HCT116 (cell line): ENCODE measurements around the gene LEUTX.
"Not testable (repeated sequence)": the region's sequence is repeated elsewhere in the genome, so short reads cannot be mapped to it uniquely, and the experiment has no call there.

Experiments
- CBX3 ChIP-seq: IDR thresholded peaks from 2 replicates; pipeline ENCODE4 v1.6.1; 2012; ENCODE audit warnings: low read depth
- CTCF ChIP-seq, 3 experiments: fragments of 200-600 bp in 1 of 3; sonication (generic) in 1 of 3; IDR thresholded peaks in 2 of 3; conservative IDR thresholded peaks in 1 of 3; 2 replicates each; pipeline ENCODE4 v1.5.1; 2012 to 2017; ENCODE audit warnings: low read depth in 2 of 3, low read length in 2 of 3, antibody characterized with exemption in 1 of 3, borderline replicate concordance in 1 of 3, control low read depth in 1 of 3, mild to moderate bottlenecking in 1 of 3, mixed read lengths in 1 of 3, mixed run types in 1 of 3, moderate library complexity in 1 of 3; ENCODE audit not compliant: insufficient read depth in 1 of 3
- ELF1 ChIP-seq: IDR thresholded peaks from 2 replicates; pipeline ENCODE4 v1.6.1; 2012; ENCODE audit warnings: low read depth, borderline replicate concordance
- EZH2 ChIP-seq: fragments of 200-600 bp; sonication (generic); IDR thresholded peaks from 2 replicates; pipeline ENCODE4 v1.6.1; 2017; ENCODE audit warnings: antibody characterized with exemption, mixed run types
- EZH2phosphoT487 ChIP-seq: fragments of 200-600 bp; IDR thresholded peaks from 2 replicates; pipeline ENCODE4 v1.6.1; 2018; ENCODE audit warnings: antibody characterized with exemption, borderline replicate concordance
- POLR2A ChIP-seq: IDR thresholded peaks from 2 replicates; pipeline ENCODE4 v1.7.0; 2011; ENCODE audit warnings: borderline replicate concordance; ENCODE audit not compliant: insufficient read depth, insufficient read length; ENCODE audit errors: extremely low read depth

- not testable (repeated sequence) for TF ChIP-seq EZH2; CTCF (IDR thresholded peaks at IDR 0.05 in 2 of 3, conservative IDR thresholded peaks at IDR 0.05 in 1 of 3; ENCODE audit: borderline replicate concordance in 1 of 3, insufficient read depth in 1 of 3, low read depth in 2 of 3, low read length in 2 of 3); POLR2A; EZH2phosphoT487; ELF1; CBX3
Measured at GRCh38 chr19:39761851-39762250, 16.8 kb upstream of the LEUTX start.
